Measurements from ENCODE around the gene GRIK4. TPM values are rescaled to one million over a fixed set of nuclear protein-coding genes. Genes with fewer than 3 reads are reported as not detected.
A peak's percentile ranks its signal among the peaks of the same experiment; 100 is the strongest.

Gene GRIK4
- total and polyA plus RNA-seq, 2 experiments from 2014 or later, result not detected

DNA sequence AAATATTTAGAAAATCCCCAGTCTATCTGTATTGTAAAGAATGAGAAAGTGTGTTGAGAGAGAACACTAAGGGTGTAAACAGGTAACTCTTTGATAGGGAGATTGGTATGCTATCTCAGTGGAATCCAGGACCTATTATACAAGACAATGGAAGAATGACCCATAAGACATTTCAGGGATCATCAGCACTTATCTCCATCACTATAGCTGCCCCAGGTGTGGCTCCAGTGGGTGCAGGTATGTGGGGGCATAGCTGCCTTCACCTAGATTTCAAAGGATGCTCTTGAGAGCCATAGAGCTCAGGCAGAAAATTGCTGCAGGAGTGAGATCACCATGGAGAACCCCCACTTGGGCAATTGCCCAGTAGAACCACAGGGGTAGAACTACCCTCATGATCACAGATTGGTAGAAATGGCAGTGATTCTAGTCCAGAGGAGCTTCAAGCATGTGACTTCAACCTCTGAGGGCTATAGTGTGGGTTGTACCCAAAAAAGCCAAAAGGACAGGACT, 260.1 kb downstream of the GRIK4 start:
- no peaks in the 10 kb centered on the region; the same call in none of the 2 replicates for H3K27me3 ChIP-seq (replicated peaks; ENCODE audit: insufficient read depth)
- H3K9me3 ChIP-seq (ENCODE audit: low read depth), result no peaks in the 10 kb centered on the region
- no peaks in the 10 kb centered on the region for H4K20me1 ChIP-seq (ENCODE audit: insufficient read depth)
- TF ChIP-seq EZH2 (IDR thresholded peaks at IDR 0.05; ENCODE audit: insufficient read depth, poor library complexity, severe bottlenecking) (no peak), EZH2phosphoT487 (IDR thresholded peaks at IDR 0.05; ENCODE audit: insufficient read depth, low read depth) (no peak)
- no peak overlapping the region for H3K27ac ChIP-seq
- no peak overlapping the region for H3K4me2 ChIP-seq (ENCODE audit: unreplicated experiment)
- H3F3A ChIP-seq (ENCODE audit: insufficient read depth), result no peaks in the 10 kb centered on the region
- no peak for DNase-seq
- H3K4me1 ChIP-seq (ENCODE audit: insufficient read depth), result no peaks in the 10 kb centered on the region
- no peak overlapping the region for H2AFZ ChIP-seq
- H3K4me3 ChIP-seq, result no peak overlapping the region
- in situ Hi-C loops (cut with MboI), result no loop called here
- H3K36me3 ChIP-seq (ENCODE audit: low read depth), result no peaks in the 10 kb centered on the region
- H3K79me2 ChIP-seq (ENCODE audit: insufficient read depth), result no peaks in the 10 kb centered on the region
- no peak overlapping the region for H3K9ac ChIP-seq
- no peaks in the 10 kb centered on the region for H3K9me2 ChIP-seq (ENCODE audit: insufficient read depth)

- 81 to 84% methylated on average over 5 of the region's 5 CpGs for WGBS, 2 experiments (ENCODE audit: low coverage in 1 of 2, low lambda C conversion rate in 2 of 2, missing lambda C conversion rate in 2 of 2)
- Histone ChIP-seq H3K4me3 (no peak overlapping the region), H3K27ac (no peak overlapping the region), H3F3A (ENCODE audit: insufficient read depth) (no peaks in the 10 kb centered on the region), H3K9me3 (ENCODE audit: low read depth) (no peaks in the 10 kb centered on the region), H3K27me3 (replicated peaks; ENCODE audit: insufficient read depth) (no peaks in the 10 kb centered on the region; the same call in none of the 2 replicates), H3K4me2 (ENCODE audit: unreplicated experiment) (no peak overlapping the region), H2AFZ (no peak overlapping the region), H3K79me2 (ENCODE audit: insufficient read depth) (no peaks in the 10 kb centered on the region), H3K4me1 (ENCODE audit: insufficient read depth) (no peaks in the 10 kb centered on the region), H3K9ac (no peak overlapping the region), H3K9me2 (ENCODE audit: insufficient read depth) (no peaks in the 10 kb centered on the region), H3K36me3 (ENCODE audit: low read depth) (no peaks in the 10 kb centered on the region), H4K20me1 (ENCODE audit: insufficient read depth) (no peaks in the 10 kb centered on the region)
- in situ Hi-C loops (cut with MboI), result no loop called here
- peak; percentile 48 for DNase-seq
- TF ChIP-seq EZH2 (IDR thresholded peaks at IDR 0.05; ENCODE audit: insufficient read depth, poor library complexity, severe bottlenecking), result no peak
- no peak for TF ChIP-seq EZH2phosphoT487 (IDR thresholded peaks at IDR 0.05; ENCODE audit: insufficient read depth, low read depth)
Measured at GRCh38 chr11:120773501-120774031, 262.0 kb downstream of the GRIK4 start.

GRCh38 chr11:120774591-120775386, 263.2 kb downstream of the GRIK4 start:
- no peak for DNase-seq
- peaks cover 2% of the 10 kb centered on the region for H3K27me3 ChIP-seq (replicated peaks; ENCODE audit: insufficient read depth)
- 48 to 55% methylated on average over 7 of the region's 7 CpGs for WGBS, 2 experiments (ENCODE audit: low coverage in 1 of 2, low lambda C conversion rate in 2 of 2, missing lambda C conversion rate in 2 of 2)

GRCh38 chr11:120775986-120776951, 264.7 kb downstream of the GRIK4 start:
- no peak overlapping the region for H3K9ac ChIP-seq
- no peaks in the 10 kb centered on the region for H3K9me2 ChIP-seq (ENCODE audit: insufficient read depth)
- H3F3A ChIP-seq (ENCODE audit: insufficient read depth), result no peaks in the 10 kb centered on the region
- DNase-seq, result no peak
- WGBS, 2 experiments (ENCODE audit: low coverage in 1 of 2, low lambda C conversion rate in 2 of 2, missing lambda C conversion rate in 2 of 2), result 38 to 42% methylated on average over 17 of the region's 17 CpGs
- in situ Hi-C loops (cut with MboI), result no loop called here
- no peak overlapping the region for H3K4me2 ChIP-seq (ENCODE audit: unreplicated experiment)
- H3K79me2 ChIP-seq (ENCODE audit: insufficient read depth), result no peaks in the 10 kb centered on the region
- no peaks in the 10 kb centered on the region for H3K4me1 ChIP-seq (ENCODE audit: insufficient read depth)
- H3K27ac ChIP-seq, result no peak overlapping the region
- no peak overlapping the region for H3K4me3 ChIP-seq
- no peaks in the 10 kb centered on the region for H4K20me1 ChIP-seq (ENCODE audit: insufficient read depth)
- H2AFZ ChIP-seq, result no peak overlapping the region
- no peaks in the 10 kb centered on the region for H3K9me3 ChIP-seq (ENCODE audit: low read depth)
- H3K36me3 ChIP-seq (ENCODE audit: low read depth), result no peaks in the 10 kb centered on the region
- no peak for TF ChIP-seq EZH2phosphoT487 (IDR thresholded peaks at IDR 0.05; ENCODE audit: insufficient read depth, low read depth)
- TF ChIP-seq EZH2 (IDR thresholded peaks at IDR 0.05; ENCODE audit: insufficient read depth, poor library complexity, severe bottlenecking), result no peak
- H3K27me3 ChIP-seq (replicated peaks; ENCODE audit: insufficient read depth), result peaks cover 5% of the 10 kb centered on the region

More at GRCh38 chr11:120774591-120775386, 263.2 kb downstream of the GRIK4 start:
- no peaks in the 10 kb centered on the region for H4K20me1 ChIP-seq (ENCODE audit: insufficient read depth)
- no peaks in the 10 kb centered on the region for H3K79me2 ChIP-seq (ENCODE audit: insufficient read depth)
- in situ Hi-C loops (cut with MboI), result no loop called here
- no peak for TF ChIP-seq EZH2phosphoT487 (IDR thresholded peaks at IDR 0.05; ENCODE audit: insufficient read depth, low read depth)
- TF ChIP-seq EZH2 (IDR thresholded peaks at IDR 0.05; ENCODE audit: insufficient read depth, poor library complexity, severe bottlenecking), result no peak
- no peaks in the 10 kb centered on the region for H3F3A ChIP-seq (ENCODE audit: insufficient read depth)
- no peaks in the 10 kb centered on the region for H3K9me2 ChIP-seq (ENCODE audit: insufficient read depth)
- no peak overlapping the region for H3K9ac ChIP-seq
- no peak overlapping the region for H3K27ac ChIP-seq
- no peak overlapping the region for H3K4me2 ChIP-seq (ENCODE audit: unreplicated experiment)
- H3K9me3 ChIP-seq (ENCODE audit: low read depth), result no peaks in the 10 kb centered on the region
- H3K4me1 ChIP-seq (ENCODE audit: insufficient read depth), result no peaks in the 10 kb centered on the region
- H3K4me3 ChIP-seq, result no peak overlapping the region
- H3K36me3 ChIP-seq (ENCODE audit: low read depth), result no peaks in the 10 kb centered on the region
- H2AFZ ChIP-seq, result no peak overlapping the region
